H7 (cell line): Measurements from ENCODE around the gene ZNF212. TPM values are rescaled to one million over a fixed set of nuclear protein-coding genes. Genes with fewer than 3 reads are reported as not detected.
A peak's percentile ranks its signal among the peaks of the same experiment; 100 is the strongest.

ENCODE experiments used
- DNase-seq: peaks from one replicate; pipeline ENCODE4 v3.0.0; 2012
- H3K27me3 ChIP-seq: 2 replicates; pipeline ENCODE4 v1.6.0; 2011; ENCODE audit warnings: mild to moderate bottlenecking, low read length; ENCODE audit not compliant: control insufficient read depth, insufficient read depth
- H3K36me3 ChIP-seq: replicated peaks from 2 replicates; pipeline ENCODE4 v1.5.1; 2011; ENCODE audit warnings: low read length; ENCODE audit not compliant: control insufficient read depth, insufficient read depth
- H3K4me3 ChIP-seq: 2 replicates; pipeline ENCODE4 v1.5.1; 2011; ENCODE audit warnings: low read depth, mild to moderate bottlenecking, control low read depth, low read length, moderate library complexity; ENCODE audit not compliant: insufficient read depth
- total RNA-seq: library from RNA; depleted of rRNA; stranded (reverse); fragments of >200 nt; shearing (Covaris generic); gene quantifications from 2 replicates; pipeline ENCODE4 v1.2.3, GENCODE V29; 2014; rRNA removed

ZNF212 gene
- total RNA-seq, 1 experiment from 2014 or later: 9.7 TPM

GRCh38 chr7:149293946-149294633 is 54.6 kb downstream of the ZNF212 start:
- no peaks in the 10 kb centered on the region for H3K27me3 ChIP-seq
- H3K4me3 ChIP-seq: no peak overlapping the region
- no peaks in the 10 kb centered on the region; the same call in 1 of the 2 replicates for H3K36me3 ChIP-seq
- DNase-seq: peak; percentile 46

GRCh38 chr7:149294634-149295480 is 55.4 kb downstream of the ZNF212 start:
- Histone ChIP-seq H3K4me3 (no peak overlapping the region), H3K36me3 (no peaks in the 10 kb centered on the region; the same call in 1 of the 2 replicates), H3K27me3 (no peaks in the 10 kb centered on the region)
- DNase-seq: peak; percentile 33

- no peaks in the 10 kb centered on the region for H3K27me3 ChIP-seq
- H3K4me3 ChIP-seq: no peak overlapping the region
- no peak for DNase-seq
- no peaks in the 10 kb centered on the region; the same call in 1 of the 2 replicates for H3K36me3 ChIP-seq
These were observed 56.0 kb downstream of the ZNF212 start for GRCh38 chr7:149295481-149295850.

- DNase-seq: peak; percentile 38
- Histone ChIP-seq H3K36me3 (no peaks in the 10 kb centered on the region; the same call in 1 of the 2 replicates), H3K4me3 (no peak overlapping the region), H3K27me3 (no peaks in the 10 kb centered on the region)
These were observed 56.9 kb downstream of the ZNF212 start for GRCh38 chr7:149296368-149296767.

- no peaks in the 10 kb centered on the region for H3K27me3 ChIP-seq
- H3K4me3 ChIP-seq: no peak overlapping the region
- no peaks in the 10 kb centered on the region; the same call in 1 of the 2 replicates for H3K36me3 ChIP-seq
- no peak for DNase-seq
These were observed 57.7 kb downstream of the ZNF212 start for GRCh38 chr7:149297034-149297755.

- Histone ChIP-seq H3K27me3 (no peaks in the 10 kb centered on the region), H3K4me3 (no peak overlapping the region)
- peak; percentile 6 for DNase-seq
These were observed 61.3 kb downstream of the ZNF212 start for GRCh38 chr7:149300620-149301285.

GRCh38 chr7:149302222-149302621 is 62.8 kb downstream of the ZNF212 start:
- no peak overlapping the region for H3K4me3 ChIP-seq
- peak; percentile 26 for DNase-seq
- no peaks in the 10 kb centered on the region for H3K27me3 ChIP-seq
- no peaks in the 10 kb centered on the region for H3K36me3 ChIP-seq

More at GRCh38 chr7:149300620-149301285, 61.3 kb downstream of the ZNF212 start:
- H3K36me3 ChIP-seq: no peaks in the 10 kb centered on the region; the same call in 1 of the 2 replicates

GRCh38 chr7:149302865-149303264 is 63.4 kb downstream of the ZNF212 start:
- H3K27me3 ChIP-seq: no peaks in the 10 kb centered on the region
- H3K36me3 ChIP-seq: no peaks in the 10 kb centered on the region
- H3K4me3 ChIP-seq: no peak overlapping the region
- DNase-seq: no peak

GRCh38 chr7:149304006-149304405 is 64.6 kb downstream of the ZNF212 start:
- H3K27me3 ChIP-seq: no peaks in the 10 kb centered on the region
- H3K4me3 ChIP-seq: no peak overlapping the region
- no peaks in the 10 kb centered on the region for H3K36me3 ChIP-seq
- no peak for DNase-seq

Other genes starting within 250 kb of the ZNF212 start
- 286 and 335 TPM in 2 replicates for gene PDIA4, start 211.1 kb upstream of the ZNF212 start, total RNA-seq
- 6.4 and 7.5 TPM in 2 replicates for gene ZNF786, start 148.9 kb upstream of the ZNF212 start, total RNA-seq
- gene ZNF425, start 113.3 kb upstream of the ZNF212 start, total RNA-seq: 3.0 and 4.6 TPM in 2 replicates
- 43.0 and 55.2 TPM in 2 replicates for gene ZNF398, start 92.2 kb upstream of the ZNF212 start, total RNA-seq
- gene ZNF282, start 44.1 kb upstream of the ZNF212 start, total RNA-seq: 32.8 and 34.1 TPM in 2 replicates
- 3.2 and 6.1 TPM in 2 replicates for gene ZNF783, start 22.5 kb downstream of the ZNF212 start, total RNA-seq
- gene ZNF777, start 221.4 kb downstream of the ZNF212 start, total RNA-seq: 9.0 and 12.1 TPM in 2 replicates